AML-193 (cell line): Measurements from ENCODE around the gene GTF3C1.

Experiments used
- DNase-seq, 2 experiments: peaks; one replicate each; lab custom pipeline; 2025; lab: John Stamatoyannopoulos, UW

Gene GTF3C1

GRCh38 chr16:27428026-27428785 lies 121.5 kb downstream of the GTF3C1 start:
- peak; percentile 3 for DNase-seq

- DNase-seq: no peak
Measured at GRCh38 chr16:27427538-27427937, 122.2 kb downstream of the GTF3C1 start.

GRCh38 chr16:27426423-27427408 lies 123.0 kb downstream of the GTF3C1 start:
- DNase-seq: peak; percentile 56 to 68

- no peak for DNase-seq
Measured at GRCh38 chr16:27425961-27426360, 123.8 kb downstream of the GTF3C1 start.

- no peak for DNase-seq
Measured at GRCh38 chr16:27424772-27425498, 124.8 kb downstream of the GTF3C1 start.

GRCh38 chr16:27421961-27422740 lies 127.6 kb downstream of the GTF3C1 start:
- DNase-seq: peak in 1 of 2 experiments; percentile 5

- no peak for DNase-seq
Measured at GRCh38 chr16:27417047-27417671, 132.6 kb downstream of the GTF3C1 start.

GRCh38 chr16:27414788-27415431 lies 134.8 kb downstream of the GTF3C1 start:
- DNase-seq: peak; percentile 67

GRCh38 chr16:27413956-27414355 lies 135.8 kb downstream of the GTF3C1 start:
- no peak for DNase-seq

- DNase-seq: peak; percentile 25 to 59
Measured at GRCh38 chr16:27410761-27411160, 139.0 kb downstream of the GTF3C1 start.
